K562 (cell line): ENCODE measurements around the gene TTC31. TPM values are rescaled to one million over a fixed set of nuclear protein-coding genes. Genes with fewer than 3 reads are reported as not detected.

Experiments
- AFF1 ChIP-seq, 2 experiments: fragments of 450-650 bp; IDR thresholded peaks; 2 replicates each; pipeline ENCODE4 v1.6.1; 2018; ENCODE audit warnings: mild to moderate bottlenecking in 2 of 2, low read depth in 1 of 2; ENCODE audit not compliant: partially characterized antibody in 2 of 2
- ATF1 ChIP-seq, 2 experiments: fragments of 450-650 bp in 1 of 2; IDR thresholded peaks; 2 replicates each; pipeline ENCODE4 v1.6.1; 2016; ENCODE audit warnings: missing compliant biosample characterization in 1 of 2, missing genetic modification characterization in 1 of 2
- ATF3 ChIP-seq, 2 experiments: fragments of 450-650 bp in 1 of 2; sonication (generic) in 1 of 2; formaldehyde crosslinking in 1 of 2; IDR thresholded peaks in 1 of 2; conservative IDR thresholded peaks in 1 of 2; 2 replicates each; pipeline versions ENCODE4 v1.6.1 to v1.8.1; 2016 to 2023; ENCODE audit warnings: mild to moderate bottlenecking in 2 of 2, moderate library complexity in 2 of 2, inconsistent platforms in 1 of 2, missing genetic modification reagents in 1 of 2
- CBX1 ChIP-seq: sonication (generic); IDR thresholded peaks from 2 replicates; pipeline ENCODE4 v1.6.1; 2016; ENCODE audit warnings: antibody characterized with exemption, low read depth, mild to moderate bottlenecking
- ETV1 ChIP-seq: fragments of 450-650 bp; conservative IDR thresholded peaks from 2 replicates; pipeline ENCODE4 v1.6.1; 2016; ENCODE audit warnings: missing genetic modification characterization, control low read depth, low read depth, missing compliant biosample characterization
- FOXK1 ChIP-seq: sonication (generic); formaldehyde crosslinking; IDR thresholded peaks from 2 replicates; pipeline ENCODE4 v1.8.0; 2022; ENCODE audit warnings: missing genetic modification reagents, mild to moderate bottlenecking, borderline replicate concordance
- HEY1 ChIP-seq: fragments of 250-450 bp; sonication (Bioruptor Pico); IDR thresholded peaks from 2 replicates; pipeline ENCODE4 v1.5.0; 2020; ENCODE audit warnings: mild to moderate bottlenecking, moderate library complexity, borderline replicate concordance
- KDM5B ChIP-seq: fragments of 200-600 bp; sonication (generic); IDR thresholded peaks from 2 replicates; pipeline ENCODE4 v1.6.1; 2012; ENCODE audit warnings: low read depth, mild to moderate bottlenecking, moderate library complexity, low read length, control low read depth, inconsistent platforms; ENCODE audit not compliant: insufficient replicate concordance
- PML ChIP-seq: IDR thresholded peaks from 2 replicates; pipeline ENCODE4 v1.6.1; 2012; ENCODE audit warnings: low read length, inconsistent platforms
- POLR2AphosphoS5 ChIP-seq: IDR thresholded peaks from 2 replicates; pipeline ENCODE4 v1.6.1; 2011; ENCODE audit warnings: mild to moderate bottlenecking, low read depth, low read length, moderate library complexity; ENCODE audit not compliant: control insufficient read depth, insufficient read depth
- PRPF4 ChIP-seq: fragments of 200-400 bp; formaldehyde crosslinking; IDR thresholded peaks from one replicate; pipeline ENCODE4 v1.6.1; 2017; ENCODE audit warnings: low read length, low read depth, mild to moderate bottlenecking; ENCODE audit not compliant: insufficient read depth, poor library complexity, severe bottlenecking
- RAD21 ChIP-seq, 2 experiments: fragments of 250-450 bp in 1 of 2; fragments of 450-650 bp in 1 of 2; sonication (Bioruptor Pico) in 1 of 2; formaldehyde crosslinking in 1 of 2; IDR thresholded peaks in 1 of 2; conservative IDR thresholded peaks in 1 of 2; 2 replicates each; pipeline versions ENCODE4 v1.4.0 to v1.8.0; 2020 to 2022; ENCODE audit warnings: mild to moderate bottlenecking in 2 of 2, moderate library complexity in 1 of 2
- RBFOX2 ChIP-seq: fragments of 200-400 bp; formaldehyde crosslinking; IDR thresholded peaks from 2 replicates; pipeline ENCODE4 v1.6.1; 2017; ENCODE audit warnings: low read depth, mild to moderate bottlenecking, low read length, moderate library complexity
- RBM39 ChIP-seq: fragments of 200-400 bp; formaldehyde crosslinking; optimal IDR thresholded peaks from 2 replicates; pipeline ENCODE3; 2018; ENCODE audit warnings: low read depth, low read length
- TEAD4 ChIP-seq, 2 experiments: sonication (generic) in 1 of 2; formaldehyde crosslinking in 1 of 2; IDR thresholded peaks; 2 replicates each; pipeline versions ENCODE4 v1.6.1 to v1.8.0; 2012 to 2022; ENCODE audit warnings: borderline replicate concordance in 1 of 2, inconsistent platforms in 1 of 2, low read length in 1 of 2, mild to moderate bottlenecking in 1 of 2, missing genetic modification reagents in 1 of 2
- ZBTB2 ChIP-seq: fragments of 450-650 bp; IDR thresholded peaks from 2 replicates; pipeline ENCODE4 v1.6.1; 2016; ENCODE audit warnings: antibody characterized with exemption
- ZNF699 ChIP-seq: fragments of 250-450 bp; sonication (Bioruptor Pico); IDR thresholded peaks from 2 replicates; pipeline ENCODE4 v1.8.0; 2021; ENCODE audit warnings: mild to moderate bottlenecking, moderate library complexity; ENCODE audit not compliant: insufficient replicate concordance
- polyA plus RNA-seq, 8 experiments: library from polyadenylated mRNA; depleted of rRNA in 4 of 8; stranded (reverse) in 5 of 8; unstranded in 3 of 8; fragments of >200 nt; fragmentation: Nextera tagmentation in 2 of 8; fragmentation: Illumina TruSeq in 1 of 8; extraction: Ambion mirVana in 2 of 8; extraction: Trizol in 1 of 8; gene quantifications; 2 replicates each; pipeline versions ENCODE4 v1.2.1 to v1.2.3, GENCODE V29; 2011 to 2014; ENCODE audit warnings: inconsistent platforms in 1 of 8, missing spikeins in 1 of 8
- total RNA-seq, 7 experiments: library from RNA; depleted of rRNA in 6 of 7; stranded (reverse); fragments of >200 nt in 6 of 7; fragmentation: Illumina TruSeq in 2 of 7; extraction: Trizol in 2 of 7; gene quantifications; 2 replicates each; pipeline versions ENCODE4 v1.2.1 to v1.2.3, GENCODE V29; 2011 to 2021; ENCODE audit warnings: low replicate concordance in 1 of 7

Gene TTC31
- total and polyA plus RNA-seq, 9 of the 15 experiments (the other 6 are each of a cell fraction or from before 2014, with no cell fraction given): 4.7 to 30.5 (median 15.9) TPM

- peak; percentile 78; the same call in 1 of the 2 replicates for TF ChIP-seq HEY1 (CRISPR knock-in tag)
- TF ChIP-seq CBX1: peak; percentile 85
- no peak for TF ChIP-seq FOXK1 (CRISPR knock-in tag)
- no peak for TF ChIP-seq ATF3 (IDR thresholded peaks at IDR 0.05)
- no peak for TF ChIP-seq ATF3 (CRISPR knock-in tag; conservative IDR thresholded peaks at IDR 0.05)
- TF ChIP-seq AFF1 (IDR thresholded peaks at IDR 0.05; ENCODE audit: low read depth in 1 of 2, partially characterized antibody in 2 of 2): peak in 1 of 2 experiments; percentile 77
- peak; percentile 95 for TF ChIP-seq KDM5B
- TF ChIP-seq POLR2AphosphoS5: peak; percentile 93
- peak; percentile 40; the same call in 1 of the 2 replicates for TF ChIP-seq TEAD4 (IDR thresholded peaks at IDR 0.05; ENCODE audit: low read length)
- no peak for TF ChIP-seq TEAD4 (CRISPR knock-in tag; IDR thresholded peaks at IDR 0.05; ENCODE audit: borderline replicate concordance)
- peak; percentile 14 for TF ChIP-seq RBM39
- peak; percentile 89 for TF ChIP-seq RBFOX2
- no peak for TF ChIP-seq PRPF4
- peak in 1 of 2 experiments; percentile 30; a peak in 1 of 4 replicates for TF ChIP-seq RAD21 (CRISPR knock-in tag; conservative IDR thresholded peaks at IDR 0.05 in 1 of 2, IDR thresholded peaks at IDR 0.05 in 1 of 2)
- peak; percentile 88 for TF ChIP-seq PML
- TF ChIP-seq ETV1 (tag): peak; percentile 97
- TF ChIP-seq ZNF699: no peak
- no peak for TF ChIP-seq ZBTB2
- no peak for TF ChIP-seq ATF1 (CRISPR knock-in tag; IDR thresholded peaks at IDR 0.05)
- peak; percentile 90 for TF ChIP-seq ATF1 (tag; IDR thresholded peaks at IDR 0.05)
Observed at GRCh38 chr2:74472086-74472944, 10.6 kb upstream of the TTC31 start, which contains the start of gene MRPL53 (continued).
